HepG2 (cell line): ENCODE measurements around the gene PRR36. TPM values are rescaled to one million over a fixed set of nuclear protein-coding genes. Genes with fewer than 3 reads are reported as not detected.

ENCODE experiments used
- GABPA ChIP-seq, 2 experiments: IDR thresholded peaks; 2 replicates each; pipeline ENCODE4 v1.6.1; 2011 to 2016; ENCODE audit warnings: low read depth in 2 of 2, low read length in 1 of 2, missing biosample characterization in 1 of 2, missing genetic modification characterization in 1 of 2
- GTF3A ChIP-seq: sonication (generic); formaldehyde crosslinking; conservative IDR thresholded peaks from 2 replicates; pipeline ENCODE4 v1.4.0; 2020; ENCODE audit warnings: mild to moderate bottlenecking, missing genetic modification reagents
- HIVEP1 ChIP-seq: sonication (generic); formaldehyde crosslinking; IDR thresholded peaks from 2 replicates; pipeline ENCODE4 v1.4.0; 2020; ENCODE audit warnings: mild to moderate bottlenecking, missing genetic modification reagents
- KDM6A ChIP-seq: IDR thresholded peaks from 2 replicates; pipeline ENCODE4 v1.6.1; 2016; ENCODE audit warnings: low read depth
- MYNN ChIP-seq: sonication (generic); formaldehyde crosslinking; IDR thresholded peaks from 2 replicates; pipeline ENCODE4 v1.4.0; 2020; ENCODE audit warnings: mild to moderate bottlenecking, low read depth, missing genetic modification reagents
- NFE2L1 ChIP-seq: sonication (generic); formaldehyde crosslinking; IDR thresholded peaks from 2 replicates; pipeline ENCODE4 v1.4.0; 2020; ENCODE audit warnings: missing genetic modification reagents, mild to moderate bottlenecking, borderline replicate concordance
- NONO ChIP-seq, 2 experiments: fragments of 450-650 bp in 1 of 2; sonication (generic) in 1 of 2; formaldehyde crosslinking in 1 of 2; IDR thresholded peaks in 1 of 2; conservative IDR thresholded peaks in 1 of 2; 2 replicates each; pipeline versions ENCODE4 v1.6.1 to v1.8.0; 2017 to 2022; ENCODE audit warnings: mild to moderate bottlenecking in 1 of 2, missing genetic modification reagents in 1 of 2, moderate library complexity in 1 of 2
- POLR2G ChIP-seq: fragments of 200-400 bp; formaldehyde crosslinking; IDR thresholded peaks from 2 replicates; pipeline ENCODE4 v1.6.1; 2018; ENCODE audit warnings: mild to moderate bottlenecking, low read depth, low read length, moderate library complexity
- SCMH1 ChIP-seq: sonication (generic); formaldehyde crosslinking; IDR thresholded peaks from 2 replicates; pipeline ENCODE4 v1.9.0; 2021; ENCODE audit warnings: missing genetic modification reagents, mild to moderate bottlenecking, borderline replicate concordance
- SMARCC2 ChIP-seq: fragments of 450-650 bp; IDR thresholded peaks from 2 replicates; pipeline ENCODE4 v1.6.1; 2017; ENCODE audit warnings: antibody characterized with exemption, mild to moderate bottlenecking
- TARDBP ChIP-seq: sonication (generic); formaldehyde crosslinking; IDR thresholded peaks from 2 replicates; pipeline ENCODE4 v1.8.0; 2022; ENCODE audit warnings: mild to moderate bottlenecking, missing genetic modification reagents
- ZMYM2 ChIP-seq: sonication (generic); formaldehyde crosslinking; IDR thresholded peaks from 2 replicates; pipeline ENCODE4 v1.8.0; 2022; ENCODE audit warnings: mild to moderate bottlenecking, missing genetic modification reagents
- ZNF180 ChIP-seq: sonication (generic); formaldehyde crosslinking; IDR thresholded peaks from 2 replicates; pipeline ENCODE4 v1.4.0; 2020; ENCODE audit warnings: low read depth, missing genetic modification reagents, borderline replicate concordance
- ZNF207 ChIP-seq: fragments of 450-650 bp; IDR thresholded peaks from 2 replicates; pipeline ENCODE4 v1.6.1; 2016; ENCODE audit warnings: antibody characterized with exemption, borderline replicate concordance
- ZNF260 ChIP-seq: sonication (generic); formaldehyde crosslinking; IDR thresholded peaks from 2 replicates; pipeline ENCODE4 v1.4.0; 2020; ENCODE audit warnings: missing genetic modification reagents, low read depth, mild to moderate bottlenecking, borderline replicate concordance
- ZNF556 ChIP-seq: sonication (generic); formaldehyde crosslinking; IDR thresholded peaks from 2 replicates; pipeline ENCODE4 v1.4.0; 2020; ENCODE audit warnings: mild to moderate bottlenecking, missing genetic modification reagents, borderline replicate concordance
- ZSCAN31 ChIP-seq: sonication (generic); formaldehyde crosslinking; IDR thresholded peaks from 2 replicates; pipeline ENCODE4 v1.5.0; 2020; ENCODE audit warnings: low read depth, mild to moderate bottlenecking, missing genetic modification reagents
- polyA plus RNA-seq, 8 experiments: library from polyadenylated mRNA; depleted of rRNA in 3 of 8; stranded (reverse) in 7 of 8; unstranded in 1 of 8; fragments of >200 nt; fragmentation: Illumina TruSeq in 4 of 8; extraction: Trizol in 4 of 8; gene quantifications; 2 replicates each; pipeline versions ENCODE4 v1.2.1 to v1.2.3, GENCODE V29; 2011 to 2016; ENCODE audit warnings: low read depth in 4 of 8, missing spikeins in 1 of 8, mixed read lengths in 1 of 8; ENCODE audit not compliant: insufficient read depth in 1 of 8
- total RNA-seq, 5 experiments: library from RNA; depleted of rRNA; stranded (reverse); fragments of >200 nt; fragmentation: Illumina TruSeq; extraction: Trizol; gene quantifications; 2 replicates each; pipeline ENCODE4 v1.2.3, GENCODE V29; 2016; ENCODE audit warnings: low read depth in 1 of 5
- TF ChIP-seq, protein P1 (sequence below): sonication (generic); formaldehyde crosslinking; IDR thresholded peaks from 2 replicates; pipeline ENCODE4 v1.8.1; 2023; ENCODE audit warnings: mild to moderate bottlenecking, moderate library complexity, missing genetic modification reagents
- TF ChIP-seq, protein P2 (sequence below): sonication (generic); formaldehyde crosslinking; IDR thresholded peaks from 2 replicates; pipeline ENCODE4 v1.5.1; 2020; ENCODE audit warnings: mild to moderate bottlenecking, missing genetic modification reagents, borderline replicate concordance
- TF ChIP-seq, protein P3 (sequence below): sonication (generic); formaldehyde crosslinking; IDR thresholded peaks from 2 replicates; pipeline ENCODE4 v1.4.0; 2020; ENCODE audit warnings: low read depth, missing genetic modification reagents
- TF ChIP-seq, protein P4 (sequence below): sonication (generic); formaldehyde crosslinking; conservative IDR thresholded peaks from 2 replicates; pipeline ENCODE4 v1.4.0; 2020; ENCODE audit warnings: missing genetic modification reagents

PRR36 gene
- total and polyA plus RNA-seq, 2 of the 13 experiments (the other 11 are each of a cell fraction or from before 2014, with no cell fraction given), result 0.07 to 0.17 TPM

DNA sequence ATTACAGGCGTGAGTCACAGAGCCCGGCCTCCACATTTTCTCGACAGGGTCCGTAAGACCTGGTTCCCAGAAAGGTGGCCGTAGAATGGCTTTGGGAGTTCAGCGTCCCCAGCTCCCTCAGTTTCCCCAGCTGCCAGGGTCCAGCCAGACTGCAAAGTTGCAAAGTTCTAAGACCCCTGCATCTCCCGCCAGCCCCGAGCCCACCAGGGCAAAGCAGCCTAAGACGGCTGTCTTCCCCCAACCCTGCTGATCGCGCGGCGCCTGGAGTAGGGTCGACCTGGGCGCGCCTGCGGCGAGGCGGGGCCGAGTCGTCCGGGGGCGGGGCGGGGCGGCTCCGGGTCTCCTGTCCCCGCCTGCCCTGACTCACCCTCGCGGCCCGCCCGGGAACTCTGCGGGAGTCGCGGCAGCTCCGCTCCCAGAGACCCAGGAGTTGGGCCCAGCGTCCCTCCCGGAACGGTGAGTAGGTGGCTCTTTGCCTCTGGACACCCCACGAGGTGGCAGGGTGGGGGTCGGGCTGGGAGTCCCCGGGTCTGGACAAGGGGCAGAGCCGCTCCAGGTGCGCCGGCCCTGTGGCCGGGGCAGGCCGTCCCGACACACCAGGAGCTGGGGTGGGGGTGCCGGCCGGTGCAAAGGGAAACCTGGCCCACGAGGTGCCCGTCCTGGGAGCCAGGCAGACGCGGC lies 14.1 kb upstream of the PRR36 start, which contains the start of gene LRRC8E (continued):
- TF ChIP-seq, protein P1, sequence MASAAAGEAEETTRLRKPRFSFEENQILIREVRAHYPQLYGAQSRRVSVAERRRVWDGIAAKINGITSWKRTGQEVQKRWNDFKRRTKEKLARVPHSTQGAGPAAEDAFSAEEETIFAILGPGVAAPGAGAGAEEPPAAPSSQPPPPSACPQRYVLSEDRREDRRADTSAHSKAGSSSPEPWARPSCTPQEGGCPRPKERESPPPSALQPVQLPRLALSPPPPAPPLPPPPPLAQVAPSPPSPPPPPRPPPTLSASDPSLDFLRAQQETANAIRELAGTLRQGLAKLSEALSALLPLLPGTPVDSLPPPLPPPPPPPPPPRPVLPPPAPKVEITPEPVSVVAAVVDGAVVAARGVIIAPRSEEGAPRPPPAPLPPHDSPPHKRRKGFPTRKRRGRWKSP (CRISPR knock-in tag), result no peak
- TF ChIP-seq SMARCC2, result no peak
- no peak for TF ChIP-seq ZNF556
- TF ChIP-seq ZMYM2, result peak; percentile 63; the same call in 1 of the 2 replicates
- TF ChIP-seq, protein P2, sequence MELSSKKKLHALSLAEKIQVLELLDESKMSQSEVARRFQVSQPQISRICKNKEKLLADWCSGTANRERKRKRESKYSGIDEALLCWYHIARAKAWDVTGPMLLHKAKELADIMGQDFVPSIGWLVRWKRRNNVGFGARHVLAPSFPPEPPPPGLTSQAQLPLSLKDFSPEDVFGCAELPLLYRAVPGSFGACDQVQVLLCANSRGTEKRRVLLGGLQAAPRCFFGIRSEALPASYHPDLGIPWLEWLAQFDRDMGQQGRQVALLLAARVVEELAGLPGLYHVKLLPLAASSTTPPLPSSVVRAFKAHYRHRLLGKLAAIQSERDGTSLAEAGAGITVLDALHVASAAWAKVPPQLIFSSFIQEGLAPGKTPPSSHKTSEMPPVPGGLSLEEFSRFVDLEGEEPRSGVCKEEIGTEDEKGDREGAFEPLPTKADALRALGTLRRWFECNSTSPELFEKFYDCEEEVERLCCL, result no peak
- no peak for TF ChIP-seq SCMH1 (CRISPR knock-in tag)
- no peak for TF ChIP-seq TARDBP (CRISPR knock-in tag)
- no peak for TF ChIP-seq NFE2L1 (CRISPR knock-in tag)
- TF ChIP-seq ZSCAN31 (CRISPR knock-in tag), result no peak
- TF ChIP-seq ZNF260, result no peak
- TF ChIP-seq NONO (IDR thresholded peaks at IDR 0.05), result no peak
- TF ChIP-seq NONO (CRISPR knock-in tag; conservative IDR thresholded peaks at IDR 0.05), result no peak
- TF ChIP-seq, protein P3, sequence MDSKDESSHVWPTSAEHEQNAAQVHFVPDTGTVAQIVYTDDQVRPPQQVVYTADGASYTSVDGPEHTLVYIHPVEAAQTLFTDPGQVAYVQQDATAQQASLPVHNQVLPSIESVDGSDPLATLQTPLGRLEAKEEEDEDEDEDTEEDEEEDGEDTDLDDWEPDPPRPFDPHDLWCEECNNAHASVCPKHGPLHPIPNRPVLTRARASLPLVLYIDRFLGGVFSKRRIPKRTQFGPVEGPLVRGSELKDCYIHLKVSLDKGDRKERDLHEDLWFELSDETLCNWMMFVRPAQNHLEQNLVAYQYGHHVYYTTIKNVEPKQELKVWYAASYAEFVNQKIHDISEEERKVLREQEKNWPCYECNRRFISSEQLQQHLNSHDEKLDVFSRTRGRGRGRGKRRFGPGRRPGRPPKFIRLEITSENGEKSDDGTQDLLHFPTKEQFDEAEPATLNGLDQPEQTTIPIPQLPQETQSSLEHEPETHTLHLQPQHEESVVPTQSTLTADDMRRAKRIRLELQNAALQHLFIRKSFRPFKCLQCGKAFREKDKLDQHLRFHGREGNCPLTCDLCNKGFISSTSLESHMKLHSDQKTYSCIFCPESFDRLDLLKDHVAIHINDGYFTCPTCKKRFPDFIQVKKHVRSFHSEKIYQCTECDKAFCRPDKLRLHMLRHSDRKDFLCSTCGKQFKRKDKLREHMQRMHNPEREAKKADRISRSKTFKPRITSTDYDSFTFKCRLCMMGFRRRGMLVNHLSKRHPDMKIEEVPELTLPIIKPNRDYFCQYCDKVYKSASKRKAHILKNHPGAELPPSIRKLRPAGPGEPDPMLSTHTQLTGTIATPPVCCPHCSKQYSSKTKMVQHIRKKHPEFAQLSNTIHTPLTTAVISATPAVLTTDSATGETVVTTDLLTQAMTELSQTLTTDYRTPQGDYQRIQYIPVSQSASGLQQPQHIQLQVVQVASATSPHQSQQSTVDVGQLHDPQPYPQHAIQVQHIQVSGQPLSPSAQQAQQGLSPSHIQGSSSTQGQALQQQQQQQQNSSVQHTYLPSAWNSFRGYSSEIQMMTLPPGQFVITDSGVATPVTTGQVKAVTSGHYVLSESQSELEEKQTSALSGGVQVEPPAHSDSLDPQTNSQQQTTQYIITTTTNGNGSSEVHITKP (CRISPR knock-in tag), result no peak
- no peak for TF ChIP-seq ZNF207
- no peak for TF ChIP-seq GTF3A (CRISPR knock-in tag)
- TF ChIP-seq, protein P4, sequence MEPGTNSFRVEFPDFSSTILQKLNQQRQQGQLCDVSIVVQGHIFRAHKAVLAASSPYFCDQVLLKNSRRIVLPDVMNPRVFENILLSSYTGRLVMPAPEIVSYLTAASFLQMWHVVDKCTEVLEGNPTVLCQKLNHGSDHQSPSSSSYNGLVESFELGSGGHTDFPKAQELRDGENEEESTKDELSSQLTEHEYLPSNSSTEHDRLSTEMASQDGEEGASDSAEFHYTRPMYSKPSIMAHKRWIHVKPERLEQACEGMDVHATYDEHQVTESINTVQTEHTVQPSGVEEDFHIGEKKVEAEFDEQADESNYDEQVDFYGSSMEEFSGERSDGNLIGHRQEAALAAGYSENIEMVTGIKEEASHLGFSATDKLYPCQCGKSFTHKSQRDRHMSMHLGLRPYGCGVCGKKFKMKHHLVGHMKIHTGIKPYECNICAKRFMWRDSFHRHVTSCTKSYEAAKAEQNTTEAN (CRISPR knock-in tag), result no peak; the same call in 1 of the 2 replicates
- TF ChIP-seq GABPA (IDR thresholded peaks at IDR 0.05; ENCODE audit: low read depth, low read length), result no peak
- TF ChIP-seq GABPA (CRISPR knock-in tag; IDR thresholded peaks at IDR 0.05; ENCODE audit: low read depth), result no peak
- TF ChIP-seq MYNN (CRISPR knock-in tag), result no peak; the same call in 1 of the 2 replicates
- peak; percentile 67; the same call in 1 of the 2 replicates for TF ChIP-seq HIVEP1 (CRISPR knock-in tag)
- no peak for TF ChIP-seq ZNF180
- TF ChIP-seq KDM6A (CRISPR knock-in tag), result no peak
- peak; percentile 77 for TF ChIP-seq POLR2G
